AG04449 (cell line): ENCODE results near the gene CDK17.
"Not testable (repeated sequence)": the region's sequence is repeated elsewhere in the genome, so short reads cannot be mapped to it uniquely, and the experiment has no call there.

Experiments used
- CTCF ChIA-PET: fragments of 350-600 bp; formaldehyde crosslinking; extraction: SDS; loops from one replicate; lab custom pipeline; 2021; ENCODE audit warnings: antibody characterized with exemption; lab: Yijun Ruan, JAX
- POLR2A ChIA-PET: fragments of 400-600, 350-600 bp; formaldehyde crosslinking; extraction: SDS; loops from one replicate; lab custom pipeline; 2020; ENCODE audit warnings: antibody characterized with exemption, inconsistent platforms; lab: Yijun Ruan, JAX
- DNase-seq: peaks from one replicate; pipeline ENCODE4 v3.0.0-alpha.2; 2010; ENCODE audit warnings: low read depth, low spot score
- H3K4me3 ChIP-seq: 2 replicates; pipeline ENCODE4 v1.5.1; 2011; ENCODE audit warnings: low read depth, mild to moderate bottlenecking, control low read depth, low read length
- TF ChIP-seq, protein P1 (sequence below): IDR thresholded peaks from one replicate; pipeline ENCODE4 v1.5.1; 2011; ENCODE audit warnings: mild to moderate bottlenecking, moderate library complexity, low read length, control low read depth, inconsistent platforms; ENCODE audit not compliant: insufficient read depth; ENCODE audit errors: missing control alignments

The CDK17 gene

DNA sequence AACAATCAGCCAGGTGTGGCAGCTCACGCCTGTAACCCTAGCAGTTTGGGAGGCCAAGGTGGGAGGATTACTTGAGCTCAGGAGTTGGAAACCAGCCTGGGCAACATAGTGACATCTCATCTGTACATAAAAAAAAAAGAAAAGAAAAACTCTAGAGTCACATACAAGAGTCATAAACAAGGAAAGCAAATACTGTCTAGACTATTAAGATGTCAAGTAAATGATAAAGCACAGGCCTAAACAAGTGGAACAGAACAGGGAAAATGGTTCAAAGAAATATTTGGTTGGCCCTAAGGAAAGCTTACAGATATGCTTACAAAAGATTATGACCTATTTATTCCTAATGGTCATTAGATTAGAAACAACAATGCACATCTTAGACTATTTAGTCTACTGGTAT, 12.3 kb downstream of the CDK17 start:
- no peak overlapping the region for H3K4me3 ChIP-seq
- no peak for DNase-seq
- TF ChIP-seq, protein P1, sequence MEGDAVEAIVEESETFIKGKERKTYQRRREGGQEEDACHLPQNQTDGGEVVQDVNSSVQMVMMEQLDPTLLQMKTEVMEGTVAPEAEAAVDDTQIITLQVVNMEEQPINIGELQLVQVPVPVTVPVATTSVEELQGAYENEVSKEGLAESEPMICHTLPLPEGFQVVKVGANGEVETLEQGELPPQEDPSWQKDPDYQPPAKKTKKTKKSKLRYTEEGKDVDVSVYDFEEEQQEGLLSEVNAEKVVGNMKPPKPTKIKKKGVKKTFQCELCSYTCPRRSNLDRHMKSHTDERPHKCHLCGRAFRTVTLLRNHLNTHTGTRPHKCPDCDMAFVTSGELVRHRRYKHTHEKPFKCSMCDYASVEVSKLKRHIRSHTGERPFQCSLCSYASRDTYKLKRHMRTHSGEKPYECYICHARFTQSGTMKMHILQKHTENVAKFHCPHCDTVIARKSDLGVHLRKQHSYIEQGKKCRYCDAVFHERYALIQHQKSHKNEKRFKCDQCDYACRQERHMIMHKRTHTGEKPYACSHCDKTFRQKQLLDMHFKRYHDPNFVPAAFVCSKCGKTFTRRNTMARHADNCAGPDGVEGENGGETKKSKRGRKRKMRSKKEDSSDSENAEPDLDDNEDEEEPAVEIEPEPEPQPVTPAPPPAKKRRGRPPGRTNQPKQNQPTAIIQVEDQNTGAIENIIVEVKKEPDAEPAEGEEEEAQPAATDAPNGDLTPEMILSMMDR: no peak
- CTCF ChIA-PET: interaction anchor here (4.5 kb wide), 1 partner anchor 13 kb away, joined by 28 read pairs; the partner anchor contains the start of gene CDK17
- POLR2A ChIA-PET: no interaction called here

DNA sequence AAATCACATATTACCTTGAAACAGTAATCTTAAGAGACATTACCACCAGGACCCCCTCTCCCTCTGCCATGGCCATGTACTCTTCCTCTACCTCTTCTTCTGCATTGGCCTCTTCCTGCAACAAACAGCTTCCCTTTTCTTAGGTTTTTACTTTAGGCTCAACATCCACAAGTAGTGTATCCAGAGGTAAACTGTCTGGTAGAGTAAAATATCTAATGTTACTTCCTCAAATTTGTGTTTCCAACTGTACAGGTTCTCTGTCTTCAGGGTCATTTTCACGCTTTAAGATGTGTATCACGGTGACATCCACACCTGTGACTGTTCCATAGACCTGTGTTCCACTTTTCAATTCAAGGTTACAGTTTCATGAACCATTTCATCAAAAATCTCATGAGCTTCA, 13.4 kb downstream of the CDK17 start:
- TF ChIP-seq, protein P1: no peak
- DNase-seq: no peak
- ChIA-PET POLR2A (no interaction called here), CTCF (interaction anchor here (4.5 kb wide), 1 partner anchor 14 kb away, joined by 28 read pairs; the partner anchor contains the start of gene CDK17)
- H3K4me3 ChIP-seq: no peak overlapping the region

DNA sequence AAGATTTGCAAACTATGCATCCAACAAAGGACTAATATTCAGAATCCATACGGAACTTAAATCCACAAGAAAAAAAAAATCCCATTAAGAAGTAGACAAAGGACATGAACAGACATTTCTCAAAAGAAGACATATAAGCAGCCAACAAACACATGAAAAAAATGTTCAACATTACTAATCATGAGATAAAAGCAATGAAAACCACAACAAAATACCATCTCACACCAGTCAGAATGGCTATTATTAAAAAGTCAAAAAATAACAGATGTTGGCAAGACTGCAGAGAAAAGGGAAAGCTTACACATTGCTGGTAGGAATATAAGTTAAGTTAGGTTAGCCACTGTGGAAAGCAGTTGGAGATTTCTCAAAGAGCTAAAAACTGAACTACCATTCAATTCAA, 16.2 kb downstream of the CDK17 start:
- TF ChIP-seq, protein P1: no peak
- no peak for DNase-seq
- ChIA-PET CTCF (interaction anchor here (1.8 kb wide), 1 partner anchor 16 kb away, joined by 9 read pairs; the partner anchor contains the start of gene CDK17), POLR2A (interaction anchor here (0.7 kb wide), 1 partner anchor 17 kb away, joined by 3 read pairs; no protein-coding TSS in a partner anchor)
- no peak overlapping the region for H3K4me3 ChIP-seq

DNA sequence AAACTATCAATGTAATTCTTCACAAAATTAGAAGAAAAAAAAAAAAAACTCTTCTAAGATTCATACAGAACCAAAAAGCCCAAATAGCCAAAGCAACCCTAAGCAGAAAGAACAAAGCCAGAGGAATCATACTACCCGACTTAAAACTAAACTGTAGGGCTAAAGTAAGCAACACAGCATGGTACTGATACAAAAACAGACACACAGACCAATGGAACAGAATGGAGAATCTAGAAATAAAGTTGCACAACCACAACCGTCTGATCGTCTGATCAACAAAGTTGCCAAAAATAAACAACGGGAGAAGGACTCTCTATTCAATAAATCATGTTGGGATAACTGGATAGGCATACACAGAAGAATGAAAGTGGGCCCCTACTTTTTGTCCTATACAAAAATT, 16.9 kb downstream of the CDK17 start:
- POLR2A ChIA-PET: no interaction called here

DNA sequence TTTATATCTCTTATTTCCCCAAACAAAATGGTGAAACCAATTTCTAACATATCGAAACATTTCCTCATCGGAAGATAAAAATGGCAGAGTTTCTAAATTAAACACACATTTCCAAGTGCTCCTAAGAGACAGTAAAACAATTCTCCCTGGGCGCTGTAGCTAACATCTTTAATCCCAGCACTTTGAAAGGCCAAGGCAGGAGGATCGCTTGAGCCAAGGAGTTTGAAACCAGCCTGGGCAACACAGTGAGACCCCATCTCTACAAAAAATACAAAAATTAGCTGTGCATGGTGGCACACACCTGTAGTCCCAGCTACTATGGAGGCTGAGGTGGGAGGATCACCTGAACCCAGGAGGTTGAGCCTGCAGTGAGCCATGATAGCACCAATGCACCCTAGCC, 20.5 kb downstream of the CDK17 start:
- H3K4me3 ChIP-seq, DNase-seq, POLR2A ChIA-PET: not testable (repeated sequence)
- CTCF ChIA-PET: interaction anchor here (1.0 to 1.1 kb wide), 2 partner anchors 9 to 109 kb away, joined by 3 to 4 read pairs; no protein-coding TSS in a partner anchor

More for the DNA sequence above, 16.9 kb downstream of the CDK17 start:
- no peak for DNase-seq
- TF ChIP-seq, protein P1: no peak
- H3K4me3 ChIP-seq: no peak overlapping the region
- CTCF ChIA-PET: interaction anchor here (1.8 kb wide), 1 partner anchor 16 kb away, joined by 9 read pairs; the partner anchor contains the start of gene CDK17

DNA sequence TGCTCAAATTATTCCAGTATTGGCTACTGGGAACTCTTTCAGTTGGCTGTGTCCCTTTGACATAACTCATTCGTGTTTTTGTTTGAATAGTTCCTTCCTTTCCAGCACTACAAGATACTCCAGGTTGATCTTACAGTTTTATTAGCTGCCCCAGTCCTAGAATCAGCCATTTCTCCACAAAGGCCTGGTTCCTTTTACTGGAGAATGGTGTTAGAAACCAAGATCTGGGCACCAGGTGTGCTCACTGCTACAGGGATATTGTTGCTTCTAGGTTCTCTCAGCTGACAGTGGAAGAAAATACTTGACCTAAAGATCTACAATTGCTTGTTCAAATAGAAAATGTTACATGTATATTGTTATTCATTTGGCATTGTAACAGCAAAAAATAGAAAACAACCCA, 21.9 kb downstream of the CDK17 start:
- DNase-seq: no peak
- CTCF ChIA-PET: interaction anchor here (0.7 kb wide), 1 partner anchor 22 kb away, joined by 4 read pairs; the partner anchor contains the start of gene CDK17
- TF ChIP-seq, protein P1: no peak
- no peak overlapping the region for H3K4me3 ChIP-seq
- POLR2A ChIA-PET: no interaction called here

DNA sequence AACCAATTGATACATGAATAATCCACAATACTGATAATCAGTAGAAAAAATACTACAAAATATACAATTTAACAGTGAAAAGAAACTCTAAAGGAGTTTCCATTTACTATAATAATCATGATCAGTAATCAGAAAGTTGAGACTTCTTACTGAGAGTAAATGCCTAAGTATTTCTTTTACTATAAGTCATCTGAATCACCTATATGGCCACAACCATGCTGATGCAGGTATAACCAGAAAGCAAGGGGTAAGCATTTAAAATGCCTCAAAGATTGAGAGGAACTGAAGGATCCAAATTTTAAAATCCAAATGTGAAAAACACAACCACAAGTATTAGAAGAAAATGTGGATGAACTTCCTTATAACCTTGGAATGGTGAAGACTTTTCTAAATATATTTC, 23.4 kb downstream of the CDK17 start:
- ChIA-PET CTCF (interaction anchor here (1.4 kb wide), 1 partner anchor 22 kb away, joined by 4 read pairs; no protein-coding TSS in a partner anchor), POLR2A (no interaction called here)
- TF ChIP-seq, protein P1: no peak
- DNase-seq: no peak
- no peak overlapping the region for H3K4me3 ChIP-seq
